GM18868 (cell line): ENCODE results near the gene KRTAP1-1.
"Not testable (repeated sequence)": the region's sequence is repeated elsewhere in the genome, so short reads cannot be mapped to it uniquely, and the experiment has no call there.

Source experiments
- ATAC-seq: cut with Tn5 transposase; IDR thresholded peaks from one replicate; pipeline ENCODE4 v1.9.1; 2021; ENCODE audit warnings: mild to moderate bottlenecking, moderate library complexity; ENCODE audit not compliant: unreplicated experiment

The KRTAP1-1 gene

DNA sequence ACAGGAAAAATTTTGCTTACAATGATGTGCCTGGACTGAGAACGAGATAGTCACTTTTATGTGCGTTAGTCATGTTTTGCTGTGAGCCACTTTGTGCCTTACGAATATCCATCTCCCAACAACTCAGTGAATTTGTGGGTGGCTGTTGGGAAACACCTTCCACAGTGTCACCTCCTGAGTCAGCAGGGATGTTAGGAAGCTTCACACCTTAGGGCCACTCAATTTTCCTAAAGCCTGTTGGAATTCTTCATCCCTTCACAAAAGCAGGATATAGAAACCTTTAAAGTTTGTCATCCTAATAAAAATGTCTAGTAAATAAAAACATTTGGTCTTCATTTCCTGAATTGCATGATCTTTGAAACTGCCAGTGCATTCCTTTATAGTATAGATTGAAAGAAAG, 28.1 kb downstream of the KRTAP1-1 start:
- no peak for ATAC-seq

DNA sequence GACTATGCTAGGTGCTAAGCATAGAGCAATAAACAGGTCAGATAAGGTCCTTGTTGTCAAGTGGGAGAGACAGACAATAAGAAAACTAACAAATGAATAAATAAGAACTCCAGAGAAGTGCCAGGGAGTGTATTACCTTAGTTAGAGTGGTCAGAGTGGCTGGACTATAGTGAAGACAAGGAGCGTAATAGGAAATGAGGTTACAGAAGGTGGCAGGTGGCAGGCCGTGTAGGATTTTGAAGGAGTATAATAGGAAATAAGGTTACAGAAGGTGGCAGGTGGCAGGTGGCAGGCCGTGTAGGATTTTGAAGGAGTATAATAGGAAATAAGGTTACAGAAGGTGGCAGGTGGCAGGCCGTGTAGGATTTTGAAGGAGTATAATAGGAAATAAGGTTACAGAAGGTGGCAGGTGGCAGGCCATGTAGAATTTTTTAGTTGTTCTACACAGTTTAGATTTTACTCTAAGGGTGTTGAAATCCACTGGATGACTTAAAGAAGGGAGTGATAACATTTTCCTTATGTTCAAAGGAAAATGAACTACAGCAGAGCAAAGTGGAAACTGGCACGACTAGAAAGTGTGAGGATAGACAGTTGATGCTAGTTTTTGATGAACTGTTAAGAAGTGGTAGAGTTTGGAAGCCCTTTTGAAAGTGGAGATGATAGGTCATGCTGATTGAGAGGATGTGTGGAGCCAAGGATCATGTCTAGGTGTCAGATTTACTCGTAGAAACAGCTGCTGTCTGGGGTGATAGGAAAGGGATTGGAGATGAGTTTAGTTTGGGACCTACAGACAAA, 28.7 kb downstream of the KRTAP1-1 start:
- ATAC-seq = no peak

DNA sequence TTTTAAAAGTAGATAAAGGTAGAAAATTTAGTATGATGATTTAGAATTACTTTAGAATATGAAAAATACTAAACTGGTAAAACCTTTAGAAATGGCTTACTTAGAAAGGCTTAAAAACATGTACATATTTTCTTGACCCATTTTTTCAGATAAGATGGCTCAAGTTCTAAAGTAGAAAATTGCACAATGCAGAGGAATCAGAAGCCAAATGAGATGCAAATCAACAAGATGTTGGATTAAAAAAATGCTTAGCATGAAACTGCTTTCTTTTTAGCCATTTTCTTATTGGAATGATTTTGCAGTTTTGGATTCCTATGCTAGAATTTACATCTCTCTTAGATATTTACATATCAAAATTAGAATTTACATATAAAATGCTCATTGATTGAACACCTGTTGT, 30.8 kb downstream of the KRTAP1-1 start:
- no peak for ATAC-seq

DNA sequence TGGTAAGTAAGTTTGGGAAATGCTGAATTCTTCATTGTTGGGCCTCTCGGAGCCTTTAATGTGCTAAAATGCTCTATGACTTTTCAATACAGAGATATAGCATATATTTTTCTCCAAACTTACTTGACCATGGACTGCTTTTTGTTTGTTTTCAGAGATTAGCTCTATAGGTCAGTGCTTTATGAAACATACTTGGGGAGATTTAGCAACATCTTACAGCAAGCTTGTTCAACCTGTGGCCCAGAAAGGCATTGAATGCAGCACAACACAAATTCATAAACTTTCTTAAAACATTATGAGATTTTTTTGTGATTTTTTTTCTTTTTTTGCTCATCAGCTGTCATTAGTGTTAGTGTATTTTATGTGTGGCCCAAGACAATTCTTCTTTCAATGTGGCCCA, 31.3 kb downstream of the KRTAP1-1 start:
- ATAC-seq = no peak

DNA sequence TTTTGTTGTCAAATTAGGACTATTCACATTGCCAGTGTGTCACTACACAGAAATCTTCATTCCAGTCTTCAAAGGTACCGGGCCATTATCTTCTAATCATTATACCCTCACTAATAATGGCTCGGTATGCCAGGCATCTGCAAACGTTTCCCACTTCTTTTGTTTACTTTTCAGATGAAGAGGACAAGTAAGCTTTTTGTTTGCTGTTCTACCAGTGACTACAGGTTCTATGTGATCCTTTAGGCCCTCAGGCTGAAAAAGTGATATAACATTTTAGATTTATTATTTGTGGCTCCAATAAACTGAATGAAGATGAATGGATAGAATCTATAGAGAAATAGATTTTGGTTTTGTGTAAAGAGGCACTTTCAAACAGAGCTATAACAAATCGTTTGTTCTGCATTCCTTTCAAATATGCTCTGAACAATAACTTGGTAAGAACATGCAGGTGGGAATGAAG, 31.9 kb downstream of the KRTAP1-1 start:
- ATAC-seq = no peak

DNA sequence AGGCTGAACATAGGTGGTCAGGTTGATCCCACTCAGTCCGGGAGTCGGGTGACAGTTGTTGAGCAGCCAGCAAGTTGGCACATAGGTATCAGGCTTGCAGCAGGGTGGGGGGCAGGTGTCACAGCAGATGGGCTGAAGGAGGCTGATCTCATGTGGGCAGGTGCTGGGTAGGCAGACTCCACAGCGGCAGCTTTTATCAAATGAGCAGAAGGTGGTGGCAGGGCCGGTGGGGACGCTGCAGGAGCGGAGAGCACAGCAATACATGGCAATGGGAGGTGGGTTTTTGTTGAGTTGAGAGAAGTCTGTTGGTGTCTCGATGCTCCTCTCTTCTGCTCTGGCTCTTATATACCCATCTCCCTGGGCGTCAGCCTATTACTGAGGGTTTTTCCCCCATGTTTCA, 32.4 kb downstream of the KRTAP1-1 start, which contains the start of gene KRTAP3-1:
KRTAP3-1 (minus strand) TSS at position 318 of the 400 bp plus-strand sequence; CDS start at position 264, 54 bp downstream.
- no peak for ATAC-seq

DNA sequence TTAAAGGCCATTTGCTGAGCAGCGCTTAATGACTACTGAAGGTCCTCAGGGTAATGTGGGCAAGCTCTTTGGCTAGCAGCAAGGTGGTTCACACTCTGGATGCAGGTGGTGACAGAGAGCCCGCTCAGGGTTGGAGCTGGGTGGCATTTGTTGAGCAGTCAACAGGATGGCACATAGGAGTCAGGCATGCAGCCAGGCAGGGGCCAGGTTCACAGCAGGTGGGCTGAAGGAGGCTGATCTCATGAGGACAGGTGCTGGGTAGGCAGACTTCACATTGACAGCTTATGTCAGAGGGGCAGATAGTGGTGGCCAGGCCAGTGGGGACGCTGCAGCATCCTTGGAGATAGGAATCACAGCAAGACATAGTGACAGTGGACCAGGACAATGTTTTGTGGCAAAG, 36.9 kb downstream of the KRTAP1-1 start:
- no peak for ATAC-seq

DNA sequence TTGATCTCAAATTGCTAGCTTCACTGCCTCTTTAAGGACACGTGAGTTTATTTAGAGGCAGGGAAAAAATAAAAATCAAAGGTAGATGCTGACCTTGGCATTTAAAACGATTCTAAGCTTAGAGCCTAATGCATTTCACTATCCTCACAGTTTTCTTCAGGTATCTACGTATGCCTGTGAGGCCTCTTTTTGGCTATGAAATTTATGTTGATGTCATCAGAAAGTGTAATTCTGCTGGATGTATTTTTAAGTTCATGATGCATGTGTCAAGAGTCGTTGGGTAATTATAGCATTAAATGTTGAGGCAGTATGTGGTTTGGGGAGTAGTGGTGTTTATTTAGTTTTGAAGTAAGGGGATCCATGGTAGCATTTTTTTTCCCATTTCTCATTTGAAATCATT, 37.3 kb downstream of the KRTAP1-1 start:
- no peak for ATAC-seq

DNA sequence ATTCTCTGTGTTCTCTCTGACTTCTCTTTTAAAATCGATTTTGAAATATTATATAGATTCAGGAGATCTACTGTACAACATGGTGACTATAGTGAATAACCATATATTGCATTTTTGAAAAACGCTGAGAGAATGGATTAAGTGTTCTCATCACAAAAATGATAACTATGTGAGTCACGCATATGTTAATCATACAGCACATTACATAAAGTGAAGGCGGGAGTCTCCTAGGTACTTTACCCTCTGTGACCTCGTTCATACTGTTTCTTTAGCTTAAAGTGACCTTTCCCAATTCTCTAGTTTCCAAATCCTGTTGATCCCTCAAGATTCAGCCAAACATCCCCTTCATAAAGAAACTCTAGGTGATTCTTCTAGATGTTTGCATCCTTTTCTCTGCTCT, 38.4 kb downstream of the KRTAP1-1 start:
- no peak for ATAC-seq

DNA sequence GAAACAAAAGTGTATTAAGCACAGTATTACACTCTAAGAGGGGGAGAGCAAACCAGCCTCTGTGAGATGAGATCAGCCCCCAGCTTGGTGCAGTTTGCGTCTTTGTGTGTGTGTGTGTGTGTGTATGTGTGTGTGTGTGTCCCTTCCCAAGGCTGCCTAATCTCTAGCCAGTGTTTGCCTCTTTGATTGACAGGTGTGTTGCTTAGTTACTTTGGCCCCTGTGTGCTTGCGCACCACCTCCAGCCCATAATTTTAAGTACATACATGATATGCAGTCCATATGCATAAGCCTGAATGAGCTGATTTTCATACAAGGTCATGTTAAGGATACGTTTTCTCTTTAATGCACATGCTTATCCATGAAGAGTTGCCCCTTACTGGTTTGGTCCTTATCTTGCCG, 39.5 kb downstream of the KRTAP1-1 start:
- no peak for ATAC-seq

DNA sequence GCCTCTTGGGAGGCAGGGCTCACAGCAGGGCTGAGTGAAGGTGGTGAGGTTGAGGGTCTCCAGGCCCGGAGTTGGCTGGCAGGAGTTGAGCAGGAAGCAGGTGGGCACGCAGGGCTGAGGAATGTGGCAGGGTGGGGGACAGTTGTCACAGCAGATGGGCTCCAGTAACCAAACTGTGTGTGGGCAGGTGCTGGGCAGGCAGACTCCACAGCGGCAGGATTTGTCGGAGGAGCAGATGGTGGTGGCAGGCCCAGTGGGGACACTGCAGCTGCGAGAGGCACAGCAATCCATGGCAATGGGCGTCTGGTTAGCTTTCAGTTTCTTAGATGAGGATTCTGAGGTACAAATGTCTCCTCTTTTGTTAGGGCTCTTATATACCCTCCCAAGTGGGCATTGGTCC, 41.7 kb downstream of the KRTAP1-1 start, which contains the start of gene KRTAP3-2:
KRTAP3-2 (minus strand) TSS at position 344 of the 400 bp plus-strand sequence; CDS start at position 291, 53 bp downstream.
- not testable (repeated sequence) for ATAC-seq

DNA sequence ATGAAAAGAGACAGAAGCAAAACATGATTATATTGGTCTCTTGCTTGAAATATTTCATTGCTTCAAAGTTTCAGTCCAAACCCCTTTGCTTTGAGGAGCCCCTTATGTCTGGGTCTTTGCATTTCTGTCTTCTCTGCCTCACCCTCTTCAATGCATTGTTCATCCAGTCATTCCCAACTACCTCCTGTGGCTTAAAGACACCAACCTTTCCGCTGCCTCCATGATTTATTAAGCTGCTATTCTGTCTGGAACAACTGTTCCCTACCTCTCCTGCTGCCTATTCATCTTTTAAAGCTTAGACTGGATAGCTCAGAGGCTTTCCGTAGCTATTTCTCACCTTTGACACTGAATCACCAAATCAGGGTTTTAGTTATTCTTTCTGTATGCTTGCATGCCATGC, 43.9 kb downstream of the KRTAP1-1 start:
- no peak for ATAC-seq

DNA sequence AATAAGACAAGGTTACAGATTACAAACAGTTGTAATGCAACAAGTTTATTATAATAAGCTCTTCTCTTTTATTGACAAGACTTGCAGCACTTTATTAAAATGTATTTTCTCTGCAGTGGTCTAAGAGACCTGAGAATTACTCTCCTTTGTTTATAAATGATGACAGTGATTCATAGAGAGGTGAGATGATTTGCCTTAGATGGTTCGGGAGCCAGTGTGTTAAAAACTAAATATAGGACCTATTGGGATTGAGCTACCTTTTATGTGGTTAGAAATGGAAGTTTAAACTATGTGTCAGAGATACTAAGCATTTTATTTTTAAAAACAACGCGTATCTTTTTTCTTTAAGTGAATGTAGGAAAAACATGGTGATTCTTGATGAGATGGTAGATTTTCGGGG, 44.4 kb downstream of the KRTAP1-1 start:
- no peak for ATAC-seq

DNA sequence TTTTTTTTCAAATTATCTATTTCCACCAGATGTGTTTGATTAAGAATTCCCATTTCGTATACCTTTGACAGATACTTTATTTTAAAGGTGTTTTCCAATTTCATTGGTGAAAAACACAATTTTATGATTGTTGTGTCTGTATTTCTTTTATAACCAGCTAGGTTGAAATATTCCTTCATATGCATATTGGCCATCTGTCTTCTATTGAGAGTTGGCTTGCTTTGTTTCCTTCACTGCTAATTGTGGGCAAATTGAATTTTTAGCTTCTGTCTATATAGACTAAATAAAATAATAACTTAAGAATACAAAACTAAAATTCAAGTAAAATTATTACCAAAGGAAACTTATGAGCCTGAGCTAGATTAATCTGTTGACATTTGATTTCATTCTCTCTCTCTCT, 46.1 kb downstream of the KRTAP1-1 start:
- ATAC-seq = no peak

DNA sequence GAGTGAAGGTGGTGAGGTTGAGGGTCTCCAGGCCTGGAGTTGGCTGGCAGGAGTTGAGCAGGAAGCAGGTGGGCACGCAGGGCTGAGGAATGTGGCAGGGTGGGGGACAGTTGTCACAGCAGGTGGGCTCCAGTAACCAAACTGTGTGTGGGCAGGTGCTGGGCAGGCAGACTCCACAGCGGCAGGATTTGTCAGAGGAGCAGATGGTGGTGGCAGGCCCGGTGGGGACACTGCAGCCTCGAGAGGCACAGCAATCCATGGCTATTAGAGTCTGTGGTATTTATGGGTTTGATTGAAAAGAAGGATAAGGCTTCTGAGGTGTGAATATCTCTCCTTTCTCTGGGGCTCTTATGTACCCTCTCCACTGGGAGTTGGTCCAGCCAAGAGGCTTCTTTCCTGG, 47.4 kb downstream of the KRTAP1-1 start, which contains the start of gene KRTAP3-3:
KRTAP3-3 (minus strand) TSS at position 326 of the 400 bp plus-strand sequence; CDS start at position 259, 67 bp downstream.
- no peak for ATAC-seq

DNA sequence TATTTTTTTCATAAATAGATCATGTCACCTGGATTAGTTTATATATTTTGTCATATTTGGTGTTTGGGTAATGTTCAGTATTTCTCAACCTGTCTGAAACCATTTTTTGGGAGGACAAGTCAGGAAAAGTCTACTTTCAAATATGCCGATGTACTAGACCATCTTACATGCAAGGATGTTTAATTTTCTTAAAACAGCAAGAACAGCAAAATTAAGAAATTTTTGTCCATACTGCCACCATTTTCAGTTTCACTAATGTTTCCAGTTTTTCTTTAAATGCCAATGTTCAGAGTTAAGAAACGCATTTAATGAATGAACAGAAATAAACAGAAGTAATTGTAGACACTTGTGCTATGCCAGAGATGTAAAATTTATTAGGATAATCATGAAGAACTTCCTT, 48.2 kb downstream of the KRTAP1-1 start:
- ATAC-seq = no peak

DNA sequence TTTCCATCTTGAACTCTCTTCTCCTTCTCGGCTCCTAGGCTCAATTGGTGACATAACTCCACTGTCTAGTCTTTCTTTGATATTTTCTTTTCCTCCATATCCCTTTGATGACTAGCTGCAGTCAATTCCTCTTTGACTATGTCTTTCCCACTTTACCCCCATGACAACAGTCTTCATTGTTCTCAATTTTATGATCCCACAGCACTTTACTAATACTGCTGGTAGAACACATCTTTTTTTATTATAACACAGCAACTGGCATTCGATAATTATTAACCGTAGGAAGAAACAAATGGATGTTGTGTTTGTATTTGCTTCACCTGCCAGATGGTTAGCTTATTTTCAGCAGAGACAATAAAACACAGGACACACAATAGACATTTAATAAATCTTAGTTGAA, 48.6 kb downstream of the KRTAP1-1 start:
- no peak for ATAC-seq
